GM18505 (cell line): ENCODE data around the gene ZNF729.
"Not testable (repeated sequence)": the region's sequence is repeated elsewhere in the genome, so short reads cannot be mapped to it uniquely, and the experiment has no call there.

Experiments used
- ATAC-seq: cut with Tn5 transposase; IDR thresholded peaks from one replicate; pipeline ENCODE4 v1.9.1; 2021; ENCODE audit not compliant: unreplicated experiment
- POLR2A ChIP-seq: IDR thresholded peaks from 4 replicates; pipeline ENCODE4 v1.6.1; 2011; ENCODE audit warnings: borderline replicate concordance; ENCODE audit not compliant: insufficient read depth, insufficient read length; ENCODE audit errors: extremely low read depth

Gene ZNF729

DNA sequence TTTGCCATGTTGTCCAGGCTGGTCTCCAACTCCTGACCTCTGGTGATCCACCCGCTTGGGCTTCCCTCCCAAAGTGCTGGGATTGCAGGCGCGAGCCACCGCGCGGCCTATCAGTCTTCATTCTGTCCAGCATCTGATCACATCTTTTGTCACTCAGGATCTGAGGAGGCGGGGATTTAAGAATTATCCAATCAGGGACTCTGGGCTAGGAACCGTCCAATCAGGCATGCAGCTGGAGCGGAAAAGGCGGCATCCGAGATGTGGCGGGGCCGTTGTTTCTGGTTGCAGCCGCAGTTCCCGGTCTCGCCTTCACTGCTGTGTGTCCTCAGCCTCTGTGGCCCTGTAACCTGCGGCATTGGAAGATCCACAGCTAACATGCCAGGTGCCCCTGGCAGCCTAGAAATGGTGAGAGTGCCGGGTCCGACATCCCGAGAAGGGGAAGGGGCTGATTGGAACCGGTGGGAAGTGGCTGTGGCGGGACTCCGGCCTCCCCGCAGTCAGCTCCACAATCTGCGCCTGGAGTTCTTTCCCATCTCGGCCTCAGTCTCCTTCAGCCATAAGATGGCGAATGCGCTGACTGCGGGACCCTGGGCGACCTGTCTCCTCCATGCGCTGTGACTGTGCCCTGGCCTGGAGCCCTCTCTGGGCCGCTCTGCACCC is at the start of gene ZNF729:
Gene ZNF729 (plus strand): TSS at position 291 of the 660 bp plus-strand sequence. CDS start 85 bp downstream, at position 376.
- ATAC-seq: no peak
- no peak for TF ChIP-seq POLR2A

DNA sequence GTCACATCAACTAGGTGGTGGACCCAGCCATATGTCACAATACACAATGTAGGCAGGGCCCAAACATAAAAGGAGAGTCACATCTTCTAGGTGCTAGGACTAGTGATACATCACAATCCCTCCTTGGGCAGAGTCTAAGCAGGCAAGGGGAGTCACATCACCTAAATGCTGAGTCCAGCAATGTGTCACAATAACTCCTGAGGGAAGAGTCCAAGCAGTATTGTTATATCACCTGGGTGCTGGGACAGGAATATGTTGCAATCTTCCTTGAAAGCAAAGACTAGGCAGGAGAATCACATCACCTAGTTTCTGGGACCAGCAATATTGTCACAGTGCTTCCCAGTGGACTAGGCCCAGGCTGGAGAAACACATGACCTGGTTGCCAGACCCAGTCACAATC is 29.4 kb upstream of the ZNF729 start:
- ATAC-seq: no peak
- no peak for TF ChIP-seq POLR2A

DNA sequence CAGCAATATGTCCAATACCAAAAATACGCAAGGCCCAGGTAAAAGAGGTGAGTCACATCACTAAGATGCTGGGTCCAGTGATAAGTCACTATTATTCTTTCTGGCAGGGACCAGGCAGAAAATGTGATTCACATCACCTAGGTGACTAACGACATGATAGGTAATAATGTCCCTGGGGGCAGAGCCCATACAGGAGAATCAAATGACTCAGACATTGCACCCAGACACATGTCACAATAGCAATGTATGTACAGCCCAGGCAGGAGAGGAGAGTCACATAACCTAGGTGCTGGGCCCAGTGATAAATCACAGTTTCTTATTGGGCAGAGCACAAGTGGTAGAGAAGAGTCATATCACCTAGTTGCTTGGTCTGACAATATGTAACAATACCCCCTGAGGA is 28.9 kb upstream of the ZNF729 start:
- ATAC-seq: no peak
- TF ChIP-seq POLR2A: no peak

DNA sequence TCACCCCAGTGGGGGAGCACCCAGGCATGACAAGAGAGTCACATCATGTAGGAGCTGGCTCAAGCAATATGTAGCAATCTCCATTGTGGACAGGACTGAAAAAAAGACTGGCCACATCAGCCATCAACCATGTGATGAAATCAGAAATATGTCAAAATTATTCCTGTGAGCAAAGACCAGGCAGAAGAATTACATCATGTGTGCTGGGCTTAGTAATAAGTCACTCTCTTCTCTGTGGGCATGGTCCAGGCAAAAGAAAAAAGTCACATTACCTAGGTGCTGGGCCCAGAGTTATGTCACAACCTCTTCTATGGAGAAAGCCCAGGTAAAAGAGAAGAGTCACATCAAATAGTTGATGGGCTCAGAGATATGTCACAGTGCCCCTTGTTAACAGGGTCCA is 28.3 kb upstream of the ZNF729 start:
- no peak for ATAC-seq
- no peak for TF ChIP-seq POLR2A

DNA sequence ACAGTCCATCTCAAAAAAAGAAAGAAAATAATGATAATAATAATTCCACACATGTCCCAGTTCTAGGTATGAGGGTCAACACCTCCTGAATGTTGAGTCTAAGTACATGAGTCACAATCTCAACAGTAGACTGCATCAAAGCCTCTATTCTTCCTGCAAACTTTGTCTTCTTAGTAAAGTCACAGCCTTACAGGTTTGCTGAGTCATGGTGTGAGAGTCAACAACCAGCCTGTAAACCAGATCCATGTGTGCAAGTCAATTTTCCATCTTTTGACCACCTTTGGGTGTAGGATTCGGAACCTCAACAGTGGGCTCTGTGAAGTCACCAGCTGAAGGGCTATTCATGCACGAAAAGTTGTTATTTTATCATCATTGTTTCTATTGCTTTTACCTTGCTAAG is 25.7 kb upstream of the ZNF729 start:
- no peak for ATAC-seq

DNA sequence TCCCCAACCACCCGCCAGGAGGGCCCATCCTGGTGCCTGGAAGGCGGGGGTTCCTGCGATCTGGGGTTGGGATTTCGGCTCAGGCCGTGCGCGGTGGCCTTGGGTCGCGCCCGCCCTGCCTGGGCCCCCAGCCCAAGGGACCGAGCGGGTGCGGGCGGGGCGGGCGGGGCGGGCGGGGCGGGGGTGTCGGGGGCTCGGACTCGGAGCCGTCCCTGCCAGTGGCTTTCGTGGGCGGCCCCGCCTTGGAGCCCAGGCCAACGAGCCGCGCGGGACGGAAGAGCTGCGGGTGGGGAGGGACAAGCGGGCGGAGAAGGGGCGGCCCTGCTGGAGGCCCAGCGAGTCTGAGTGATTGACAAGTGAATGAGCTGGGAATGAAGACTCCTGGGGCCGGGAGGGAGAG is 24.6 kb upstream of the ZNF729 start:
- no peak for ATAC-seq
- TF ChIP-seq POLR2A: no peak

More for the DNA sequence above, 25.7 kb upstream of the ZNF729 start:
- no peak for TF ChIP-seq POLR2A

DNA sequence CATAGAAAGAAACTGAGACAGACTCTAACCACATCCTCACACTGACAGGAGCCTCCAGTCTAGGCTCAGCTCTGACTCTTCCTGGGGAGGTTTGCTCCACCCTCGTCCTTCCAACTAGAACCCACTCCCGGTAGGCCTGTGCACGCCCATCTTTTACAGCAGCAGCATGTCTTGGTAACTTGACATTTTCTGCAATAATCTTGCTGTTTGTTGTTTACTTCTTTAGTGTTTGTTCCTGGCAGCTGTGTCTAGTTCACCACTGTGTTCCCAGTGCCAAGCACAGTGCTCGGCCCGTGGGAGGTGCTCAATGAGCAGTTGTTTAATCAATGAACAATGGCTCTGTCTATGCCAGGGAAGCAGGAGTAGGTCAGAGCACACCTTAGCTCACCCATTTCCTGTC is 23.1 kb upstream of the ZNF729 start:
- no peak for ATAC-seq
- TF ChIP-seq POLR2A: no peak

DNA sequence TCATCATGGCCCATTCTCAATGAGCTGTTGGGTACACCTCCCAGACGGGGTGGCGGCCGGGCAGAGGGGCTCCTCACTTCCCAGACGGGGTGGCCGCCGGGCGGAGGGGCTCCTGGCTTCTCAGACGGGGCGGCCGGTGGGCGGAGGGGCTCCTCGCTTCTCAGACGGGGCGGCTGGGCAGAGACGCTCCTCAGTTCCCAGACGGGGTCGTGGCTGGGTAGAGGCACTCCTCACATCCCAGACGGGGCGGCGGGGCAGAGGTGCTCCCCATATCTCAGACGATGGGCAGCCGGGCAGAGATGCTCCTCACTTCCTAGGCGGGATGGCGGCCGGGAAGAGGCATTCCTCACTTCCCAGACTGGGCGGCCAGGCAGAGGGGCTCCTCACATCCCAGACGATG is 35.3 kb downstream of the ZNF729 start:
- not testable (repeated sequence) for ATAC-seq

DNA sequence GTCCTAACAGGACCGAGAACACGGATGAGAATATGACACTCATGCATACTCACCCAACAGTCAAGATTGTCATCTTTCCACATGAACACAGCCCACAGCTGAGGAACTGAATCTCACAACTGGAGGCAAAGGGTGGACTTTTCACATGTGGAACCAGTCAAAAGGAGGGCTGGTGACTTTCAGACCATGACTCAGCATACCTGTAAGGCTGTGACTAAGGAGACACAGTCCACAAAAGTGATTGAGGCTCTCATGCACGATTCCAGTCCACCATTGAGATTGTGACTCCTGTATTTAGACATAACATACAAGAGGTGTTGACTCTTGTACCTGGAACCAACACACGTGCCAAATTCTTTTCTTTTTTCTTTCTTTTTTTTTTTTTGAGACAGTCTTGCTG is 40.0 kb downstream of the ZNF729 start:
- ATAC-seq: no peak
- no peak for TF ChIP-seq POLR2A

DNA sequence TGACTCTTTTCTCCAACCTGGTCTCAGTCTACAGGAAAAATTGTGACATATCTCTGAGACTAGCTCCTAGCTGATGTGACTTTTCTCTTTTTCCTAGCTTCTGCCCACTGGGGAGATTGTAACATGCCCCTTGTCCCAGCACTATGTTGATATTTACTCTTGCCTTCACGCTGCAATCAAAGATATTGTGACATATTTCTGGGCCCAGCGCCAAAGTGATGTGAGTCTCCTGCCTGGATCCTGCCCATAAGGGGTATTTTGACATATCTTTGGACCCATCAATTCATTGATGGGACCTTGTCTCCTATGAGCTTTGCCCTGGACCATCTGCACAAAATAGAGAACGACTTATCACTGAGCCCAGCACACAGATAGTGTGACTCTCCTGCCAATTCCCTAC is 41.1 kb downstream of the ZNF729 start:
- ATAC-seq: no peak
- TF ChIP-seq POLR2A: no peak

DNA sequence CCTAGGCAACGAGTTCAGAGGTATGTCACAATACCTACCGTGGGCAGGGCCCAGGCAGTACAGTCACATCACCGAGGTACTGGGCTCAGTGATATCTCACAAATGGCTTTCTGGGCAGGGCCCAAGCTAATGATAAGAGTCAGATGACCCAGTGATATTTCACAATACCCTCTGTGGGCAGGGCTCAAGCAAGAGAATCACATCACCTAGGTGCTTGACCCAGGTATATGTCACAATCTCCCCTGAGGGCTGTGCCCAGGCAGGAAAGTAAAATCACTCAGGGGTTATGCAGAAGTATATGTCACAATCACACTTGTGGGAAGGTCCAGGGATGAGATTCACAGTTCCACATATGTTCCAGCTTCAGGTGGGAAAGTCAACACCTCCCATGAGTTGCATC is 45.3 kb downstream of the ZNF729 start:
- no peak for ATAC-seq

DNA sequence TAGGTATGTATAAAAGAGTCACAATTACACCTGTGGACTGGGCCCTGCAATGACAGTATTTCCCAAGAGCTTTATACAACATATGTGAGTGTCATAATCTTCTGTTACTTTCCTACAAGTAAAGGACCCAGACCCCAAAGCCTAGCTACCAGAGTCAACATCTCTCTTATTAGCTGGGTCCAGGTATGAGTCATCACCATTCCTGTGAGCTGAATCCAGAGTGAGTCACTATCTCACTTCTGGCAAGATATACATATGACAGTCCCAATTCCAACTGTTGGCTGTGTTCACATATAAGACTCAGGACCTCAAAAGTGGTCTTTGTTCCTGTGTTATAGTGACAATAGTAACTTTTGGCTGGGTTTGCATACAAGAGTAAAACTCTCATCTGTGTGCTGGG is 46.7 kb downstream of the ZNF729 start:
- ATAC-seq: no peak
- TF ChIP-seq POLR2A: no peak

More for the DNA sequence above, 45.3 kb downstream of the ZNF729 start:
- no peak for TF ChIP-seq POLR2A

DNA sequence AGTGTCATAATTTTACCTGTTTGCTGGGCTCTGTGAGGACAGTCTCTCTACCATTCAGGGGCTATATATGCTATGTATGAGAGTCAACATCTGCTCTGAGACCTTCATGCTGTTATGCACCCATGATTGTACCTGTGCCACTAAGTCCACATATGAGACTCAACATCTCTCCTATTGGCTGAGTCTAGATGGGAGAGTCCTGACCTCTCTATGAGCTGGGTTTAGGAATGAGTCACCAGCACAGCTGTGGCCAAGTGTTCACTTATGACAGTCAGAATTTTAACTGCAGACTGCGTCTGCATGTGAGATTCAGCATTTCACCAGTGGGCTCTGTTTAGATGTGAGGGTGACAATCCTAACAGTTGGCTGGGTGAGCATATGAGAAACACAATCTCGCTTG is 49.5 kb downstream of the ZNF729 start:
- no peak for TF ChIP-seq POLR2A
- ATAC-seq: no peak

DNA sequence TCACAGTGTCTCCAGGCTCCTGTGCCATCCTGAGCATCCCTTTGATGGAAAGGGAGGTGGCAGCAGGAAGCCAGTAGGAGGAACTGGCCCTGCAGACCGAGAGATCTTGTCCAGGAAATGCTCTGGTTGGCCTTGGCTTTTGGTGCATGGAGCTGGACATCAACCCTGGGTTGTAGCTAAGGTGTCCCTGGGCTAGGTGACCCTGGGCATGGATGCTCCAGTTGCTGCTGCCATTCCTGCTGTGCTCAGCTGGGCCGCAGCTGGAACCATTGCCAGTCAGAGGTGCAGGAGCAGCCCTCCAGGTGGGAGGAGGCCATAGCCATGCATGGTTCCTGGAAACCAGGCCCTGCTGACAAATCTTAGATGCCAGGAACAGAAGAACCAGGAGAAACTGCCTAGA is 68.4 kb downstream of the ZNF729 start:
- ATAC-seq: no peak
- TF ChIP-seq POLR2A: no peak
